ENCODE measurements around the gene PBX3.

The PBX3 gene

DNA sequence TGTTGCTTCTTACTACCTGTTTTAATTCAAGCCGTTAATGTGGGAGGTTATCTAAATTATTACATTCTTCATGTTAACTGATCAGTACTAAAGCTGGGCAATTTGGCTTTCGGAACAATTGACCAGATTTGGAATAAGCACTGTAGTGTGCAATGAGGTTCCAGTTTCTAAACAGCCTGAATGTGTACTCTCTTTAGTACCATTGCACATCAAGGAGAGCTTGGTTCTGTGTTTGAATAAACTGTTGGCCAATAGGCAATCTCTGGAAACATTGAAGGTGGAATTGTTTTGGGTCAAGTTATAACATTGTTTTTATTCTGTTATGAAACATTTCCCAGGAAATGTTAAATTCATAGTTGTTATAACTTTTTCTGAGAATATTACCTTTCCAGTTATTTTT lies 105.2 kb downstream of the PBX3 start:
- TF ChIP-seq, protein P1, sequence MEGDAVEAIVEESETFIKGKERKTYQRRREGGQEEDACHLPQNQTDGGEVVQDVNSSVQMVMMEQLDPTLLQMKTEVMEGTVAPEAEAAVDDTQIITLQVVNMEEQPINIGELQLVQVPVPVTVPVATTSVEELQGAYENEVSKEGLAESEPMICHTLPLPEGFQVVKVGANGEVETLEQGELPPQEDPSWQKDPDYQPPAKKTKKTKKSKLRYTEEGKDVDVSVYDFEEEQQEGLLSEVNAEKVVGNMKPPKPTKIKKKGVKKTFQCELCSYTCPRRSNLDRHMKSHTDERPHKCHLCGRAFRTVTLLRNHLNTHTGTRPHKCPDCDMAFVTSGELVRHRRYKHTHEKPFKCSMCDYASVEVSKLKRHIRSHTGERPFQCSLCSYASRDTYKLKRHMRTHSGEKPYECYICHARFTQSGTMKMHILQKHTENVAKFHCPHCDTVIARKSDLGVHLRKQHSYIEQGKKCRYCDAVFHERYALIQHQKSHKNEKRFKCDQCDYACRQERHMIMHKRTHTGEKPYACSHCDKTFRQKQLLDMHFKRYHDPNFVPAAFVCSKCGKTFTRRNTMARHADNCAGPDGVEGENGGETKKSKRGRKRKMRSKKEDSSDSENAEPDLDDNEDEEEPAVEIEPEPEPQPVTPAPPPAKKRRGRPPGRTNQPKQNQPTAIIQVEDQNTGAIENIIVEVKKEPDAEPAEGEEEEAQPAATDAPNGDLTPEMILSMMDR (IDR thresholded peaks at IDR 0.05; ENCODE audit: low read depth, low read length) = no peak
- in situ Hi-C loops (cut with HindIII; ENCODE audit: low sequenced_read_pairs) = no loop called here

DNA sequence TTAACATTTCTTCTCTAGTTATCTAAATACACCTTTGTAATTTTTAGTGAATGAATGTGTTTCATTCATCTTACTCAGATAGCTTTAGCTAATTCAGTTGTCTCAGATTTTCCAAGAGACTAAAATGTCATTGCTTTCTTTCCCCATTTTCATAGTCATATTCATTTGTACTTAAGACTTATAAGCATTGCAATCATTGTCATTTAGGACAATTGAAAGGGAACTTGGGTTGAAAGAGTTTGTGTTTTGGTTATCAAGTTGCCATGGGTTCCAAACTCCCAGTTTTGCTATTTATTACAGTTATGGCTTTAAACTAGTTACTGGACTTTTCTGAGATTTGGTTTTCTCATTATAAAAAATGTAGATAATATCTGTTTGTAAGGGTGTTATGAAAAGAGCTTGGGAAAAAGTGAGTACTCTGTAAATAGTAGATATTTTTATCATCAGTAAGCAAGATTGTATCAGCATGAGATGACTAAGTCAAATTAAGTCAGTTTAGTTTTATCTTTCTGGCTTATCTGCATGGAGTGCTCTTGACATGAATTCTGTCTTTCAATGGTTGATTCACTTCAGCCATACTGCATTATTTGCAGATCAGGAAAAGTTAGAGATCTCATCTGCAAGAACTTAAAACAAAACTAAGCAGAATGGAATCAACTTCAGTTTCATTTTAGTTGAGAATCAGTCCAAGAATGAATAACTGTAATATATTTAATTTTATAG lies 107.5 kb downstream of the PBX3 start:
- no peak overlapping the region for H3K4me3 ChIP-seq (ENCODE audit: low read depth, low read length)
- TF ChIP-seq, protein P1 (IDR thresholded peaks at IDR 0.05; ENCODE audit: low read depth, low read length) = no peak
- in situ Hi-C loops (cut with HindIII; ENCODE audit: low sequenced_read_pairs) = no loop called here
- DNase-seq (ENCODE audit: low read depth, low spot score) = no peak

More for the DNA sequence above, 105.2 kb downstream of the PBX3 start:
- DNase-seq (ENCODE audit: low read depth, low spot score) = no peak
- H3K4me3 ChIP-seq (ENCODE audit: low read depth, low read length) = no peak overlapping the region

DNA sequence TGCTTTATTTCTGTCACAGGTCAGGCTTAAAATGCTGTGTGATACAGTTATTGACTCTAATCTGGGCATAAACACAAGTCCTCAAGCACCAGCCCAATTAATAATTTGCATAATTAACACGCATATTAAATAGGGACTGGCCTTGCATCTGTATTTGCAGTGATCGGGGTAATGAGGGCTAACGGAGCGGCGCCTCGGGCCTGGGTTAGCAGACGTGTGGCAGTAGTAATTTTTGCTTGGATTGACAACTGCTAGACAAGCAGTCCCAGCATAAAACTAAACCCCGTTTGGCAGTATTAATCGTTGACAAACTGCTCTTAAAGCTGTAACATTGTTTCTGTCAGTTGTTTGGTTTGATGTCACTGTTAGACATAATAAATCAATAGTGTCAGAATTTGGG lies 109.2 kb downstream of the PBX3 start:
- DNase-seq (ENCODE audit: low read depth, low spot score) = no peak
- no peak overlapping the region for H3K4me3 ChIP-seq (ENCODE audit: low read depth, low read length)
- in situ Hi-C loops (cut with HindIII; ENCODE audit: low sequenced_read_pairs) = no loop called here
- TF ChIP-seq, protein P1 (IDR thresholded peaks at IDR 0.05; ENCODE audit: low read depth, low read length) = no peak

DNA sequence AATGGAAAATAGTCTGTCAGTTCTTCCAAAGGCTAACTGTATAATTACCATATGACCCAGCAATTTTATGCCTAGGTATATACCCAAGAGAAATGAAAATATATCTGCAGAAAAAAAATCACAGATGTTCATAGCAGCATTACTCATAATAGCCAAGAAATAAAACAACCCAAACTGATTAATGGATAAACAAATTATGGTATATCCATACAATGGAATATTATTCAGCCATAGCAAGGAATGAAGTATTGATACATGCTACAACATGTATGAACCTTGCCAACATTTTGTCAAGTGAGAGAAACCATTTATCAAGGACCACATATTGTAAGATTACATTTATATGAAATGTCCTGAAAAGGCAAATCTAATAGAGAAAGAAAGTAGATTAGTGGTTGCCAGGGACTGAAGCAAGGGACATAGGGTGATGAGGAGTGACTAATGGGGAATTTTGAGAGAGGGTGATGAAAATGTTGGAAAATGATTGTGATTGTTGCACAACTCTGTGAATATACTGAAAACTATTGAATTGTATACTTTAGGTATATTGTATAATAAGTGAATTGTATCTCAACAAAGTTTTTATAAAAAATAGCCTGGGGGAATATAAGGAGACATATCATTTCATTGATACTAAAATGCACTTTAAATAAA lies 114.4 kb downstream of the PBX3 start:
- in situ Hi-C loops (cut with HindIII; ENCODE audit: low sequenced_read_pairs) = no loop called here
- DNase-seq (ENCODE audit: low read depth, low spot score) = no peak
- TF ChIP-seq, protein P1 (IDR thresholded peaks at IDR 0.05; ENCODE audit: low read depth, low read length) = no peak
- no peak overlapping the region for H3K4me3 ChIP-seq (ENCODE audit: low read depth, low read length)

DNA sequence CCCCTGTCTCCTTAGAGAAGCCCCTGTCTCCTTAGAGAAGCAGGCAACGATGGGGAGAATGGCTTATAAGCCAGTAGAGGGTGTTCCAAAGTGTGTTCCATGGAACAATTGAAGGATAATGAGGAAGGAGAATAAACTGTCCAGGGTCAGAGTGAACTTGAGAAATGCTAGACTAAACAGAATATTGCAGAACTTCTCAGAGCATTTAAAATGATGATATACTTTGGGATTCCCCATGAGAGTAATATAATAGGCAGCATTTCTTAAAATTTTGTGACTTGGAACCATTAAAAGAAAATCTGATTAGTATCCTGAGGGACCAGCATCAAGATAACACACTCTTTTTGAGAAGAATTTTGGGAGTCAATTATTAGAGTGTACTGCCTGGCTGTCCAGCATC lies 116.8 kb downstream of the PBX3 start:
- no peak for DNase-seq (ENCODE audit: low read depth, low spot score)
- in situ Hi-C loops (cut with HindIII; ENCODE audit: low sequenced_read_pairs) = no loop called here
- TF ChIP-seq, protein P1 (IDR thresholded peaks at IDR 0.05; ENCODE audit: low read depth, low read length) = no peak
- H3K4me3 ChIP-seq (ENCODE audit: low read depth, low read length) = no peak overlapping the region

DNA sequence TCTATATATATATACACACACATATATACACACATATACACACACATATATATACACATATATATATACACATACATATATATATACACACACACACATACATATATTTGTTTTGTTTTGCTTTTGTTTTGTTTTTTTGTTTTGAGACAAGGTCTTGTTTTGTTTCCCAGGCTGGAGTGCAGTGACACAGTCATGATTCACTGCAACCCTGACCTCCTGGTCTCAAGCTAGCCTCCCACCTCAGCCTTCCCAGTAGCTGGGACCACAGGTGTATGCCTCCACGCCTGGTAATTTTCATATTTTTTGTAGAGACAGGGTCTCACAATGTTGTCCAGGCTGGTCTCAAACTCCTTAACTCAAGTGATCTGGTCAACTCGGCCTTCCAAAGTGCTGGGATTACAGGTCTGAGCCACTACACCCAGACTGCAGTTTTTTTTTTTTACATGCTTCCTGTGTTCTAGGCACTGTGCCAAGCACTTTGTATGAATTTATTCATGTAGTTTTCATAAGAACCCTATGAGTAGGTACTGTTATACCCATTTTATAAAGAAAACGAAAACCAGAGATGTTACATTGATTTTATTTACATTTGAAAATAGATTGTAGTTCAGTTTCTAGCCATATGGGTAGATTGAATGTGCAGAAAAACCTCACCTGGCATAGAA lies 120.7 kb downstream of the PBX3 start:
- no peak overlapping the region for H3K4me3 ChIP-seq (ENCODE audit: low read depth, low read length)
- TF ChIP-seq, protein P1 (IDR thresholded peaks at IDR 0.05; ENCODE audit: low read depth, low read length) = no peak
- no peak for DNase-seq (ENCODE audit: low read depth, low spot score)
- in situ Hi-C loops (cut with HindIII; ENCODE audit: low sequenced_read_pairs) = no loop called here
